GM21367 (cell line): ENCODE results near the gene NUDT15.

Experiments used
- ATAC-seq: cut with Tn5 transposase; IDR thresholded peaks from one replicate; pipeline ENCODE4 v1.9.1; 2021; ENCODE audit not compliant: unreplicated experiment

NUDT15 gene

GRCh38 chr13:48096670-48097069 lies 59.1 kb downstream of the NUDT15 start:
- no peak for ATAC-seq
